H1 (cell line): Measurements from ENCODE around the gene KRTAP10-12. TPM values are rescaled to one million over a fixed set of nuclear protein-coding genes. Genes with fewer than 3 reads are reported as not detected.

Experiments
- CEBPB ChIP-seq: IDR thresholded peaks from 2 replicates; pipeline ENCODE4 v1.6.1; 2012; ENCODE audit warnings: low read depth, low read length
- CHD7 ChIP-seq: fragments of 300-600 bp; sonication (generic); IDR thresholded peaks from 2 replicates; pipeline ENCODE4 v1.7.1; 2012; ENCODE audit warnings: low read length, moderate library complexity, mild to moderate bottlenecking, inconsistent platforms; ENCODE audit not compliant: insufficient replicate concordance
- CREB1 ChIP-seq: IDR thresholded peaks from 2 replicates; pipeline ENCODE4 v1.6.1; 2012; ENCODE audit warnings: inconsistent platforms
- POLR2AphosphoS5 ChIP-seq: IDR thresholded peaks from 2 replicates; pipeline ENCODE4 v1.6.1; 2011; ENCODE audit warnings: low read depth, low read length
- SAP30 ChIP-seq: fragments of 300-600 bp; sonication (generic); IDR thresholded peaks from 2 replicates; pipeline ENCODE4 v1.7.1; 2012; ENCODE audit warnings: low read length, moderate library complexity, mild to moderate bottlenecking, inconsistent platforms; ENCODE audit not compliant: insufficient read depth, insufficient replicate concordance
- TCF12 ChIP-seq: IDR thresholded peaks from 2 replicates; pipeline ENCODE4 v1.6.1; 2011; ENCODE audit warnings: low read depth, mild to moderate bottlenecking, low read length
- polyA plus RNA-seq, 7 experiments: library from polyadenylated mRNA; depleted of rRNA in 3 of 7; stranded (reverse) in 5 of 7; unstranded in 2 of 7; fragments of >200 nt in 5 of 7; fragments of 200-250 nt in 2 of 7; gene quantifications; 1 replicate in 5 of 7; 2 replicates in 1 of 7; 4 replicates in 1 of 7; pipeline versions ENCODE4 v1.2.1 to v1.2.3, GENCODE V29; 2011 to 2013; ENCODE audit warnings: missing spikeins in 2 of 7, mixed read lengths in 2 of 7
- total RNA-seq: library from RNA; stranded (reverse); fragmentation: NEBNext Ultra II Directional; extraction: Animal tissue kit (Norgen Biotek cat#: 25700); gene quantifications from 2 replicates; pipeline ENCODE4 v1.2.1, GENCODE V29; 2021

The KRTAP10-12 gene
- total and polyA plus RNA-seq, 2 of the 8 experiments (the other 6 are each of a cell fraction or from before 2014, with no cell fraction given) = not detected

DNA sequence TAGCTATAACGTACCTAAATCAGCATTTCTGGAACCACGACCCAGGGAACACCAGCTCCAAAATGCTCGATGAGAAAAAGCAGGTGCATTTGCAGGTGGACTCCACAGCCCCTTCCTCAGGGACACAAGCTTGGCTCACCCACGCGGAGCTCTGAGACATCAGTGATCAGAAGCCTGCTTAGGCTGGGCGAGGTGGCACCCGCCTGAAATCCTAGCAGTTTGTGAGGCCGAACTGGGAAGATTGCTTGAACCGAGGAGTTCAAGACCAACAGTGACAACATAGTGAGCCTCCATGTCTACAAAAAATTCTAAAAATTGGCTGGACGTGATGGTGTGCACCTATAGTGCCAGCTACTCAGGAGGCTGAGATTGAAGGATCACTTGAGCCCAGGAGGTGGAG, 16.9 kb downstream of the KRTAP10-12 start (continued):
- TF ChIP-seq CHD7 (no peak), CEBPB (no peak), POLR2AphosphoS5 (no peak), CREB1 (no peak), TCF12 (no peak), SAP30 (no peak)
